Neural cell (in vitro differentiated cells): ENCODE data around the gene SH3GL1. TPM values are rescaled to one million over a fixed set of nuclear protein-coding genes. Genes with fewer than 3 reads are reported as not detected.

ENCODE experiments used
- H2AFZ ChIP-seq: fragments of 200-600, 300-800 bp; sonication (generic), shearing (Covaris generic); 2 replicates; pipeline ENCODE4 v1.6.0; 2014; ENCODE audit warnings: low read depth, mild to moderate bottlenecking, antibody characterized with exemption, low read length, moderate library complexity
- H3F3A ChIP-seq: fragments of 200-600 bp; shearing (Covaris generic); 2 replicates; pipeline ENCODE4 v1.6.1; 2016; ENCODE audit warnings: mild to moderate bottlenecking, moderate library complexity, mixed read lengths, antibody characterized with exemption, low read length; ENCODE audit not compliant: insufficient read depth, poor library complexity, severe bottlenecking
- H3K27ac ChIP-seq: fragments of 200-600, 300-800 bp; sonication (generic), shearing (Covaris generic); 2 replicates; pipeline ENCODE4 v1.5.1; 2014; ENCODE audit warnings: mild to moderate bottlenecking, low read length, moderate library complexity
- H3K27me3 ChIP-seq: fragments of 300-800, 200-600 bp; sonication (generic), shearing (Covaris generic); 2 replicates; pipeline ENCODE4 v1.6.0; 2014; ENCODE audit warnings: mild to moderate bottlenecking, low read depth, low read length, moderate library complexity; ENCODE audit not compliant: insufficient read depth
- H3K36me3 ChIP-seq: fragments of 300-800, 200-600 bp; sonication (generic), shearing (Covaris generic); 2 replicates; pipeline ENCODE4 v1.5.1; 2014; ENCODE audit warnings: mild to moderate bottlenecking, antibody characterized with exemption, low read length, moderate library complexity; ENCODE audit not compliant: insufficient read depth
- H3K4me2 ChIP-seq: fragments of 300-800, 200-600 bp; sonication (generic), shearing (Covaris generic); 2 replicates; pipeline ENCODE4 v1.6.0; 2014; ENCODE audit warnings: mild to moderate bottlenecking, low read length
- H3K4me3 ChIP-seq: fragments of 300-800, 200-600 bp; sonication (generic), shearing (Covaris generic); 2 replicates; pipeline ENCODE4 v1.5.1; 2014; ENCODE audit warnings: mild to moderate bottlenecking, low read length, moderate library complexity
- H3K79me2 ChIP-seq: fragments of 200-600 bp; shearing (Covaris generic); replicated peaks from 2 replicates; pipeline ENCODE4 v1.6.0; 2014; ENCODE audit warnings: mild to moderate bottlenecking, low read length, moderate library complexity; ENCODE audit not compliant: insufficient read depth
- H3K9ac ChIP-seq: fragments of 300-800, 200-600 bp; sonication (generic), shearing (Covaris generic); 2 replicates; pipeline ENCODE4 v1.6.1; 2016; ENCODE audit warnings: mild to moderate bottlenecking, low read length, mixed read lengths
- H3K9me2 ChIP-seq: fragments of 200-600 bp; shearing (Covaris generic); 2 replicates; pipeline ENCODE4 v1.6.1; 2016; ENCODE audit warnings: mild to moderate bottlenecking, low read length, mixed read lengths; ENCODE audit not compliant: insufficient read depth
- H3K9me3 ChIP-seq: fragments of 200-600, 300-800 bp; sonication (generic), shearing (Covaris generic); 2 replicates; pipeline ENCODE4 v1.6.1; 2016; ENCODE audit warnings: mild to moderate bottlenecking, mixed run types, low read length, moderate library complexity, mixed read lengths
- H4K20me1 ChIP-seq: fragments of 200-600 bp; shearing (Covaris generic); 2 replicates; pipeline ENCODE4 v1.6.1; 2016; ENCODE audit warnings: mild to moderate bottlenecking, mixed run types; ENCODE audit not compliant: insufficient read depth
- EP300 ChIP-seq: fragments of 450-650 bp; conservative IDR thresholded peaks from 2 replicates; pipeline ENCODE4 v1.6.1; 2014; ENCODE audit warnings: antibody characterized with exemption, mild to moderate bottlenecking, moderate library complexity; ENCODE audit not compliant: poor library complexity, severe bottlenecking
- EZH2 ChIP-seq: fragments of 200-600, 300-800 bp; shearing (Covaris generic), sonication (generic); IDR thresholded peaks from 2 replicates; pipeline ENCODE4 v1.6.1; 2014; ENCODE audit warnings: antibody characterized with exemption, low read length, borderline replicate concordance, mild to moderate bottlenecking; ENCODE audit not compliant: insufficient read depth, poor library complexity, severe bottlenecking
- MXI1 ChIP-seq: fragments of 450-650 bp; conservative IDR thresholded peaks from 2 replicates; pipeline ENCODE4 v1.6.1; 2014; ENCODE audit warnings: antibody characterized with exemption, mild to moderate bottlenecking; ENCODE audit not compliant: poor library complexity, severe bottlenecking
- POLR2AphosphoS5 ChIP-seq: IDR thresholded peaks from 2 replicates; pipeline ENCODE4 v1.6.1; 2012
- RAD21 ChIP-seq: fragments of 450-650 bp; conservative IDR thresholded peaks from 2 replicates; pipeline ENCODE4 v1.6.1; 2014; ENCODE audit warnings: antibody characterized with exemption, mild to moderate bottlenecking, moderate library complexity
- REST ChIP-seq: IDR thresholded peaks from 2 replicates; pipeline ENCODE4 v1.6.1; 2012; ENCODE audit warnings: borderline replicate concordance
- SMC3 ChIP-seq: fragments of 450-650 bp; conservative IDR thresholded peaks from 2 replicates; pipeline ENCODE4 v1.6.1; 2014; ENCODE audit warnings: antibody characterized with exemption, mild to moderate bottlenecking, moderate library complexity; ENCODE audit not compliant: poor library complexity
- TAF1 ChIP-seq: IDR thresholded peaks from 2 replicates; pipeline ENCODE4 v1.6.1; 2012; ENCODE audit warnings: low read depth
- polyA plus RNA-seq: library from polyadenylated mRNA; depleted of rRNA; stranded (reverse); fragments of >200 nt; gene quantifications from 2 replicates; pipeline ENCODE4 v1.2.3, GENCODE V29; 2014
- TF ChIP-seq, protein P1 (sequence below): fragments of 450-650 bp; IDR thresholded peaks from 2 replicates; pipeline ENCODE4 v1.5.1; 2014; ENCODE audit warnings: antibody characterized with exemption, mild to moderate bottlenecking, moderate library complexity; ENCODE audit not compliant: poor library complexity, severe bottlenecking

SH3GL1 gene
- polyA plus RNA-seq, 1 donor from 2014 or later: 25.2 TPM

GRCh38 chr19:4360081-4360569, 40.2 kb downstream of the SH3GL1 start:
- no peak overlapping the region for H3K4me3 ChIP-seq
- no peak overlapping the region for H3K9ac ChIP-seq
- H3K9me2 ChIP-seq: no peaks in the 10 kb centered on the region
- no peaks in the 10 kb centered on the region for H3K27me3 ChIP-seq
- H4K20me1 ChIP-seq: no peaks in the 10 kb centered on the region
- H3K79me2 ChIP-seq: no peaks in the 10 kb centered on the region
- no peak overlapping the region for H3K4me2 ChIP-seq
- H3K9me3 ChIP-seq: no peaks in the 10 kb centered on the region
- no peaks in the 10 kb centered on the region for H3K36me3 ChIP-seq
- no peaks in the 10 kb centered on the region for H3F3A ChIP-seq
- H2AFZ ChIP-seq: no peak overlapping the region
- H3K27ac ChIP-seq: no peak overlapping the region
- TF ChIP-seq RAD21: no peak
- peak; percentile 1 for TF ChIP-seq POLR2AphosphoS5

GRCh38 chr19:4359627-4360000, 40.7 kb downstream of the SH3GL1 start:
- H3K27ac ChIP-seq: no peak overlapping the region
- TF ChIP-seq EP300 (no peak), EZH2 (no peak), POLR2AphosphoS5 (peak; percentile 6)
- no peaks in the 10 kb centered on the region for H3K36me3 ChIP-seq
- H3K79me2 ChIP-seq: no peaks in the 10 kb centered on the region
- H4K20me1 ChIP-seq: no peaks in the 10 kb centered on the region
- no peaks in the 10 kb centered on the region for H3K9me3 ChIP-seq
- H3K9me2 ChIP-seq: no peaks in the 10 kb centered on the region
- no peaks in the 10 kb centered on the region for H3F3A ChIP-seq
- H2AFZ ChIP-seq: no peak overlapping the region
- no peak overlapping the region for H3K9ac ChIP-seq
- no peak overlapping the region for H3K4me2 ChIP-seq
- no peaks in the 10 kb centered on the region for H3K27me3 ChIP-seq
- no peak overlapping the region for H3K4me3 ChIP-seq

- no peak overlapping the region for H3K27ac ChIP-seq
- H2AFZ ChIP-seq: no peak overlapping the region
- no peaks in the 10 kb centered on the region for H3F3A ChIP-seq
- no peaks in the 10 kb centered on the region for H3K79me2 ChIP-seq
- H4K20me1 ChIP-seq: no peaks in the 10 kb centered on the region
- H3K4me2 ChIP-seq: no peak overlapping the region
- H3K27me3 ChIP-seq: no peaks in the 10 kb centered on the region
- no peaks in the 10 kb centered on the region for H3K9me2 ChIP-seq
- no peak overlapping the region for H3K9ac ChIP-seq
- H3K36me3 ChIP-seq: no peaks in the 10 kb centered on the region
- H3K4me3 ChIP-seq: no peak overlapping the region
- no peaks in the 10 kb centered on the region for H3K9me3 ChIP-seq
- TF ChIP-seq EP300 (no peak), RAD21 (no peak), REST (no peak), MXI1 (no peak), POLR2AphosphoS5 (no peak), TAF1 (no peak), EZH2 (no peak), SMC3 (no peak)
- TF ChIP-seq, protein P1, sequence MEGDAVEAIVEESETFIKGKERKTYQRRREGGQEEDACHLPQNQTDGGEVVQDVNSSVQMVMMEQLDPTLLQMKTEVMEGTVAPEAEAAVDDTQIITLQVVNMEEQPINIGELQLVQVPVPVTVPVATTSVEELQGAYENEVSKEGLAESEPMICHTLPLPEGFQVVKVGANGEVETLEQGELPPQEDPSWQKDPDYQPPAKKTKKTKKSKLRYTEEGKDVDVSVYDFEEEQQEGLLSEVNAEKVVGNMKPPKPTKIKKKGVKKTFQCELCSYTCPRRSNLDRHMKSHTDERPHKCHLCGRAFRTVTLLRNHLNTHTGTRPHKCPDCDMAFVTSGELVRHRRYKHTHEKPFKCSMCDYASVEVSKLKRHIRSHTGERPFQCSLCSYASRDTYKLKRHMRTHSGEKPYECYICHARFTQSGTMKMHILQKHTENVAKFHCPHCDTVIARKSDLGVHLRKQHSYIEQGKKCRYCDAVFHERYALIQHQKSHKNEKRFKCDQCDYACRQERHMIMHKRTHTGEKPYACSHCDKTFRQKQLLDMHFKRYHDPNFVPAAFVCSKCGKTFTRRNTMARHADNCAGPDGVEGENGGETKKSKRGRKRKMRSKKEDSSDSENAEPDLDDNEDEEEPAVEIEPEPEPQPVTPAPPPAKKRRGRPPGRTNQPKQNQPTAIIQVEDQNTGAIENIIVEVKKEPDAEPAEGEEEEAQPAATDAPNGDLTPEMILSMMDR: no peak
Measured at GRCh38 chr19:4358709-4359626, 41.4 kb downstream of the SH3GL1 start.
